Breast epithelium (tissue), 3 donors: Measurements from ENCODE around the gene FAP.

ENCODE experiments used
- CTCF ChIP-seq, 3 donors: fragments of 450-650 bp; IDR thresholded peaks; one replicate each; pipeline ENCODE4 v1.5.1; 2016 to 2017; ENCODE audit warnings: antibody characterized with exemption in 3 of 3, mild to moderate bottlenecking in 3 of 3, moderate library complexity in 3 of 3
- POLR2A ChIP-seq: fragments of 450-650 bp; IDR thresholded peaks from one replicate; pipeline ENCODE4 v1.6.1; 2016; ENCODE audit warnings: antibody characterized with exemption, mild to moderate bottlenecking, moderate library complexity

GRCh38 chr2:162152147-162152546 is 91.1 kb downstream of the FAP start, which contains the start of gene GCG:
- TF ChIP-seq CTCF (IDR thresholded peaks at IDR 0.05) (no peak), POLR2A (no peak)
